Subcutaneous abdominal adipose tissue (tissue), 5 donors: ENCODE data around the gene OR6K6.

Experiments
- H3K27ac ChIP-seq: one replicate; pipeline ENCODE4 v1.7.0; 2013; ENCODE audit warnings: low read depth, mild to moderate bottlenecking, inconsistent platforms, low read length, moderate library complexity
- H3K27me3 ChIP-seq, 5 donors: one replicate each; pipeline ENCODE4 v1.7.0; 2013; ENCODE audit warnings: low read length in 5 of 5, inconsistent platforms in 1 of 5; ENCODE audit not compliant: control insufficient read depth in 5 of 5, insufficient read depth in 4 of 5
- H3K36me3 ChIP-seq, 5 donors: one replicate each; pipeline ENCODE4 v1.7.0; 2013; ENCODE audit warnings: low read length in 5 of 5; ENCODE audit not compliant: control insufficient read depth in 5 of 5, insufficient read depth in 5 of 5
- H3K4me1 ChIP-seq, 5 donors: one replicate each; pipeline ENCODE4 v1.7.0; 2013; ENCODE audit warnings: low read length in 5 of 5, mild to moderate bottlenecking in 3 of 5, moderate library complexity in 1 of 5; ENCODE audit not compliant: control insufficient read depth in 5 of 5, insufficient read depth in 5 of 5
- H3K4me3 ChIP-seq, 5 donors: one replicate each; pipeline ENCODE4 v1.7.0; 2013; ENCODE audit warnings: low read length in 5 of 5, low read depth in 1 of 5
- H3K9ac ChIP-seq, 5 donors: one replicate each; pipeline ENCODE4 v1.7.0; 2013; ENCODE audit warnings: low read length in 5 of 5, mild to moderate bottlenecking in 4 of 5, moderate library complexity in 3 of 5
- H3K9me3 ChIP-seq, 5 donors: one replicate each; pipeline ENCODE4 v1.7.0; 2013; ENCODE audit warnings: low read length in 5 of 5; ENCODE audit not compliant: control insufficient read depth in 5 of 5
- donor health status: healthy.
- donor health status: healthy.
- donor health status: healthy.
- donor health status: healthy.
- donor health status: healthy.

The OR6K6 gene, protein sequence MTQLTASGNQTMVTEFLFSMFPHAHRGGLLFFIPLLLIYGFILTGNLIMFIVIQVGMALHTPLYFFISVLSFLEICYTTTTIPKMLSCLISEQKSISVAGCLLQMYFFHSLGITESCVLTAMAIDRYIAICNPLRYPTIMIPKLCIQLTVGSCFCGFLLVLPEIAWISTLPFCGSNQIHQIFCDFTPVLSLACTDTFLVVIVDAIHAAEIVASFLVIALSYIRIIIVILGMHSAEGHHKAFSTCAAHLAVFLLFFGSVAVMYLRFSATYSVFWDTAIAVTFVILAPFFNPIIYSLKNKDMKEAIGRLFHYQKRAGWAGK

DNA sequence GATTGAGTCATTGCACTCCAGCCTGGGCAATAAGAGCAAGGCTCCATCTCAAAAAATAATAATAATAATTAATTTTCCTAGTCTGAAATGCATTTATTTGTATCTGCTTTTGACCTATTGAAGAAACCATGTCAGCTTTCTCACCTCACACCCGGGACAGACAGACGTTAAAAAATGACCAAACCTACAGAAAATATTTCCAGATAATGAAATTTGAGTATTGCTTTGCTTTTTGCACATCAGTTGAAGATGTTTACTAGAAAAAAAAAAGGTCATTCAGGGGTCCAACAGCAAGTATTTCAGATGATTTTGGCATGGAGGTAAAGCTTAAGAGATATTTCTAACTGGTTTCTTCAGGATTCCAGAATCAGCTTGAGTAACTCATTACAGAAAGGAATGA lies at the start of gene OR6K6:
Gene OR6K6, plus strand, starts transcription at position 301 of the 400 bp plus-strand sequence. CDS start 168 bp downstream, outside the sequence.
- H3K36me3 ChIP-seq, result no peaks in the 10 kb centered on the region
- H3K9ac ChIP-seq, result no peak within 1 kb of the TSS
- no peak within 1 kb of the TSS for H3K27ac ChIP-seq
- no peaks in the 10 kb centered on the region for H3K4me1 ChIP-seq
- no peaks in the 10 kb centered on the region for H3K9me3 ChIP-seq
- H3K4me3 ChIP-seq, result no peak within 1 kb of the TSS
- peaks cover 0 to 4% (median 0%) of the 10 kb centered on the region in 5 donors for H3K27me3 ChIP-seq

DNA sequence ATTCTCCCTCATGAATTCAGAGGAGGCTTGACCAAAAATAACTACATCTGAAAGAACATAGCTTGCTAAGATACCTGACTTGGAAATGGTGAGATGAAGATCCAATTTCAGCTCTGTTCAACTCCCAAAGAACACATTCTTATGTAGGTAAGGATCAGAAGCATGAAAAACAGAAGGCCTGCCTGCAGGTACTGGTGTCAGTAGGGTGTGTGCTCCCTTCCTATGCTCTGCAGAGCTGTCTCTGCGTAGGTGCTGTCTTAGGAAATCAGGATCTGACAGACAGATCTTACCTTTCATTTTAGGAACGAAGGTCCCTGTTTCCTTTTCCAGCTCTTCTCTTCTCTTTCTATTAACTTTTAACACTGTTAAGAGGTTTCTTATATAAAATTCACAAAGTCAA lies 48.4 kb upstream of the OR6K6 start:
- no peaks in the 10 kb centered on the region for H3K36me3 ChIP-seq
- H3K4me3 ChIP-seq, result no peak overlapping the region
- no peaks in the 10 kb centered on the region for H3K27me3 ChIP-seq
- H3K27ac ChIP-seq, result no peak overlapping the region
- no peak overlapping the region for H3K9ac ChIP-seq
- no peaks in the 10 kb centered on the region for H3K4me1 ChIP-seq
- H3K9me3 ChIP-seq, result no peaks in the 10 kb centered on the region

DNA sequence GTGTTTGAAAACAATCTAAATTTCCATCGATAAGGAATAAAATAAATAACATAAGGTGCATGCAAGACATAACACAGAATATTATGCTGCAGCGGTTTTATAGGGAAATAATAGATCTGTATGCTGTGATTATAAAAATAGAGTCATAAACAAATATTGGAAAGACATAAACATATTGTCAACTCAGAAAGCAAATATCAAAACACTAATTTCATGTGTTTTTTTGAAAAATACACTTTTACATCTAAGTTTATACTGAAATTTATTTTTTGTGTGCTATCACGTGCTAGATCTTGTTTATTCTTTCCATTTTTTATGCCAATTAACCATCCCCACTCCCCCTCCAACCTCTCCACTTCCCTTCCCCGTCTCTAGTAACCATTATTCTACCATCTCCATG lies 43.4 kb upstream of the OR6K6 start:
- H3K27me3 ChIP-seq, result no peaks in the 10 kb centered on the region
- no peak overlapping the region for H3K4me3 ChIP-seq
- no peaks in the 10 kb centered on the region for H3K4me1 ChIP-seq
- H3K36me3 ChIP-seq, result no peaks in the 10 kb centered on the region
- no peak overlapping the region for H3K27ac ChIP-seq
- H3K9ac ChIP-seq, result no peak overlapping the region
- H3K9me3 ChIP-seq, result no peaks in the 10 kb centered on the region

DNA sequence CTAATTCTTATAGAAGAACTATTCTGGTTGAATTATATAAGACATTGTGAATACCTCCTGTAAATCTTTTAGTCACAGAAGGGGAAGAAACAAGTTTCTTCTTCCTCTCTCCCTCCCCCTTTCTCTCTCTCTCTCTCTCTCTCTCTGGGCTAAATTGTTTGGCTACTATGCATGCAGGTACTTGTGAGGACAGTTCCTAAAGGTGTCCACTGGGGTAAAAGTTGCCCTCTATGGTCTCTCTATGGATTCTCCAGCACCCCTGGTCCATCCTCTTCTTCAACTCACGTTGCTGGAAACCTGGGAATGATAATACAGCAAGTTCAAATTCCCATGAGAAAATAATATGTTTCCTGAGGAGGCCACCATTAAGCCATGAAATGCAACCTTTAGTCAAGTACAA lies 39.8 kb upstream of the OR6K6 start:
- H3K9ac ChIP-seq, result no peak overlapping the region
- no peak overlapping the region for H3K27ac ChIP-seq
- H3K27me3 ChIP-seq, result no peaks in the 10 kb centered on the region
- H3K4me3 ChIP-seq, result no peak overlapping the region
- no peaks in the 10 kb centered on the region for H3K4me1 ChIP-seq
- H3K9me3 ChIP-seq, result no peaks in the 10 kb centered on the region
- no peaks in the 10 kb centered on the region for H3K36me3 ChIP-seq

DNA sequence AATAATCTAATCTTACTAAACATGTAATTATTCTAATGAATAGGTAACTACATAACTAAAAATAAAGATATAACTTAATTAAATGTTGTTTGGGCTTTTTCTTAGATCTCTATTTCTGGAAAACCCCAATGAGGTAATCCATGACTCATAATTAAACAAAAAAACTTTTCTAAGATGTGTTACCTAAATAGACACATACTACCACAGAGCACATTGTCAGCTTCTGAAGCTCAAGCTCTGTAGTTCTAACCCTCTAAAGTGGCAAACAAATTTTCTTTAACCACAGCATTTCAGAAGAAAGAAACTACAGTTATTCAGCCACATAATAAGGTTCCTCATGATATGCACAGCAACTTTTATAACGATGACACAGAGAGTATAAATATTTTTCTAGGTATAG lies 38.2 kb upstream of the OR6K6 start:
- no peak overlapping the region for H3K9ac ChIP-seq
- H3K9me3 ChIP-seq, result no peaks in the 10 kb centered on the region
- no peaks in the 10 kb centered on the region for H3K27me3 ChIP-seq
- no peaks in the 10 kb centered on the region for H3K36me3 ChIP-seq
- no peak overlapping the region for H3K4me3 ChIP-seq
- H3K27ac ChIP-seq, result no peak overlapping the region
- no peaks in the 10 kb centered on the region for H3K4me1 ChIP-seq

DNA sequence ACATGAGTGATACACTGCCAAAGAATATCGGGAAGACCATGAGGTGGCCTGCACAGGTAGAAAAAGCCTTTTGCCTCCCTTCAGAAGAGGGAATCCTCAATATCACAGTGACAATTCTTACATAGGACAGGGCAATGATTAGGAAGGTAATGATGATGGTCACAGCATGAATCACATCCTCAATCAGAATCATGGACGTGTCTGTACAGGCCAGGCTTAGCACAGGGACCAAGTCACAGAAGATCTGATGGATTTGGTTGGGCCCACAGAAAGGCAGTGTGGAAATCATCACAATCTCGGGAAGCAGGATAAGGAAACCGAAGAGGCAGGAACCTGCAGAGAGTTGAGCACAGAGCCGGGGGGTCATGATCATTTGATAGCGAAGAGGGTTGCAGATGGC lies 37.2 kb upstream of the OR6K6 start:
- Histone ChIP-seq H3K27ac (no peak overlapping the region), H3K9me3 (no peaks in the 10 kb centered on the region), H3K36me3 (no peaks in the 10 kb centered on the region), H3K4me3 (no peak overlapping the region), H3K9ac (no peak overlapping the region), H3K27me3 (no peaks in the 10 kb centered on the region), H3K4me1 (no peaks in the 10 kb centered on the region)

DNA sequence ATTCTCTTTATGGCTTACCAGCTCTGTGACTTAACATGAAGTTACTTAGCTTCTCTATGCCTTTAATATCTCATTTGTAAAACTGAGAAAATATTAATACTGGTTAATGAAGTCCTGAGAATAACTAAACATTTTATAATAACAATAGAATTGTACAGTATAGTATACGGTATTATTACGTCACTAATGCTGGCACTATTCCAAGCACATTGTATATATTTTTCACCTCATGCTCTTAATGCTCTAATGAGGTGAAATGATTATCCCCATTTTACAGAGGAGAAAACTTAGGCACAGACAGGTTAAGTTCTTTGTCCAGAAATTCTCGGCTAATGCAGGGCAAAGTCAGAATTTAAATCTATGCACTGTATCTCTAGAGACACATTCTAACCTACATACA lies 34.9 kb upstream of the OR6K6 start:
- peaks cover 0 to 2% (median 0%) of the 10 kb centered on the region in 5 donors for H3K27me3 ChIP-seq
- H3K4me1 ChIP-seq, result no peaks in the 10 kb centered on the region
- H3K36me3 ChIP-seq, result no peaks in the 10 kb centered on the region
- H3K4me3 ChIP-seq, result no peak overlapping the region
- no peak overlapping the region for H3K27ac ChIP-seq
- no peaks in the 10 kb centered on the region for H3K9me3 ChIP-seq
- H3K9ac ChIP-seq, result no peak overlapping the region

DNA sequence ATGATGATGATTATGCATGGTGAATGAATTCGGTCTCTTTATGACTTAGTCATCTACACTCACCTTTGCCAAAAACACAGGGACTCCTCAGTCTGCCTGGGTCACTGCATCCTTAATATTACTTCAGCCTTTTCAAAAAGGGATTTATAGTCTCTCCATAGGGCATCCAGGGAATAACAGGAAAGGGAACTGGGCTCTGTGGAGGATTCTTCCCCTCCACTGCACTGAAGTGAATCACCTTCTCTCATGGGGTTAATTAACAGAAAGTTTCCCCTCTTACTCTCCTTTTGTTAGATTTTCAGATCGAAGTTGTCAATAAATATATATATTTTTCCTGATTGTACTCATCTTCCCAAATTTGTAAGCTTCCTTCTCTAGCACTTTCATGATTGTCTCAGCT lies 33.9 kb upstream of the OR6K6 start, which contains the start of gene OR6K3:
Gene OR6K3, minus strand, starts transcription at position 101 of the 400 bp plus-strand sequence. CDS start 2,605 bp downstream, outside the sequence.
- H3K36me3 ChIP-seq, result no peaks in the 10 kb centered on the region
- H3K9ac ChIP-seq, result no peak within 1 kb of the TSS
- peaks cover 0 to 2% (median 0%) of the 10 kb centered on the region in 5 donors for H3K27me3 ChIP-seq
- no peaks in the 10 kb centered on the region for H3K4me1 ChIP-seq
- no peak within 1 kb of the TSS for H3K27ac ChIP-seq
- no peaks in the 10 kb centered on the region for H3K9me3 ChIP-seq
- no peak within 1 kb of the TSS for H3K4me3 ChIP-seq

DNA sequence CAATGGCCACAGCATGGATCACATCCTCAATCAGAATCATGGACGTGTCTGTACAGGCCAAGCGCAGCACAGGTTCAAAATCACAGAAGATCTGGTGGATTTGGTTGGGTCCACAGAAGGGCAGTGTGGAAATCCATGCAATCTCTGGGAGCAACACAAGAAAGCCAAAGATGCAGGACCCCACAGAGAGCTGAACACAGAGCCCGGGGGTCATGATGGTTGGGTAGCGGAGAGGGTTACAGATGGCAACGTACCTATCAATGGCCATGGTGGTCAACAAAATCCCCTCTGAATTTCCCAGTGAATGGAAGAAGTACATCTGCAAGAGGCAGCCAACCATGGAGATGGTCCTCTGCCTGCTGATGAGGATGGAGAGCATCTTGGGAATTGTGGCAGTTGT lies 30.1 kb upstream of the OR6K6 start:
- H3K9ac ChIP-seq, result no peak overlapping the region
- H3K27ac ChIP-seq, result no peak overlapping the region
- no peaks in the 10 kb centered on the region for H3K9me3 ChIP-seq
- no peak overlapping the region for H3K4me3 ChIP-seq
- no peaks in the 10 kb centered on the region for H3K4me1 ChIP-seq
- no peaks in the 10 kb centered on the region for H3K36me3 ChIP-seq
- peaks cover 0 to 2% (median 0%) of the 10 kb centered on the region in 5 donors for H3K27me3 ChIP-seq

DNA sequence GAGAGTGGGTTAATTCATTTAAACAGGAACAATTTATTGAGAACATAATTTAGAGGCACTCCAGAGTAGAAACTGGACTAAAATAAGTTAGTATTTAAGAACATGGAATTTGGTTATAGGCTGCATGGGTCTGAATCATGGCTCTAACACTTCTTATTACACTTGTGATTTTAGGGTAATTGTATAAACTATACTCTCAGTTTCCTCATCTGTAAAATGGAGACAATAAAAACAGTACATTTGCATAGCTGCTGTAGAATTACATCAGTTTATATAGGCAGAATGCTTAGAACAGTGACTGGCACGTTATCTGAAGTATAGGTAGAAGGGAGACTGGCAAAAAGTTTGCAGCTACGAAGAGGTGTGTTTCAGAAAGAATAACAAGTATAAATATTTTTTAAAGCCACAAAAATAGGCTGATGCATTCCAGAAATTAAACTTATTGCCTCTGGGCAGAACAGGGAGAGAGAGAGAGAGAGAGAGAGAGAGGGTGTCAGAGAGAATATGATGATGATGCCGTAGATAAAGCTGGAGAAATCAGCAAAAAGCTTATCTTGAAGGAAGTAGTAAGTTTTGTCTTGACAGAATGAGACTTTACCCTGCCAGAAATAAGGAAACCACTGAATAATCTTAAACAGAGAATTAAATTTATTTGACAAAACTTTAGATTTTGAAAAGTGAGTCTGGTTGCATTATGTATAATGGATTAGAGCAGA lies 25.9 kb upstream of the OR6K6 start:
- no peak overlapping the region for H3K9ac ChIP-seq
- H3K27ac ChIP-seq, result no peak overlapping the region
- no peak overlapping the region for H3K4me3 ChIP-seq
- H3K27me3 ChIP-seq, result peaks cover 0 to 2% (median 0%) of the 10 kb centered on the region in 5 donors
- H3K9me3 ChIP-seq, result no peaks in the 10 kb centered on the region
- H3K36me3 ChIP-seq, result no peaks in the 10 kb centered on the region
- H3K4me1 ChIP-seq, result no peaks in the 10 kb centered on the region
